Loucy (cell line): ENCODE data around the gene PSPN.

Source experiments
- CTCF ChIP-seq: fragments of 200-600 bp; sonication (generic); conservative IDR thresholded peaks from 2 replicates; pipeline ENCODE4 v1.5.1; 2014; ENCODE audit warnings: mild to moderate bottlenecking, antibody characterized with exemption, low read length
- EZH2phosphoT487 ChIP-seq: fragments of 200-600 bp; IDR thresholded peaks from 2 replicates; pipeline ENCODE4 v1.6.1; 2018; ENCODE audit warnings: antibody characterized with exemption, mild to moderate bottlenecking, moderate library complexity, borderline replicate concordance

- TF ChIP-seq CTCF (no peak), EZH2phosphoT487 (no peak)
Observed at GRCh38 chr19:6394831-6395230, 19.1 kb upstream of the PSPN start.
